GM12891 (cell line): ENCODE results near the gene NFYB. TPM values are rescaled to one million over a fixed set of nuclear protein-coding genes. Genes with fewer than 3 reads are reported as not detected.

Experiments
- DNase-seq: peaks from one replicate; pipeline ENCODE4 v3.0.0; 2011; ENCODE audit warnings: low spot score; ENCODE audit not compliant: insufficient read length
- FAIRE-seq: peaks from 2 replicates; lab custom pipeline; 2011; peaks lifted over from hg19 to GRCh38; lab: Jason Lieb, UNC
- PAX5 ChIP-seq: IDR thresholded peaks from 2 replicates; pipeline ENCODE4 v1.6.1; 2011; ENCODE audit warnings: low read length, moderate library complexity, mild to moderate bottlenecking; ENCODE audit not compliant: insufficient read depth, severe bottlenecking
- POLR2A ChIP-seq: IDR thresholded peaks from 2 replicates; pipeline ENCODE4 v1.6.1; 2011; ENCODE audit warnings: low read depth, low read length, control low read depth
- POLR2AphosphoS5 ChIP-seq: IDR thresholded peaks from 2 replicates; pipeline ENCODE4 v1.6.1; 2011; ENCODE audit warnings: low read depth, low read length, control low read depth
- POU2F2 ChIP-seq: IDR thresholded peaks from 2 replicates; pipeline ENCODE4 v1.6.1; 2011; ENCODE audit warnings: low read depth, mild to moderate bottlenecking, control low read depth, low read length, moderate library complexity
- SPI1 ChIP-seq: IDR thresholded peaks from 2 replicates; pipeline ENCODE4 v1.6.1; 2011; ENCODE audit warnings: low read depth, low read length, control low read depth
- TAF1 ChIP-seq: IDR thresholded peaks from 2 replicates; pipeline ENCODE4 v1.6.1; 2011; ENCODE audit warnings: low read depth, low read length, control low read depth
- polyA plus RNA-seq: library from polyadenylated mRNA; unstranded; fragments of >200 nt; gene quantifications from one replicate; pipeline ENCODE4 v1.2.1, GENCODE V29; 2012; ENCODE audit warnings: low read depth, missing spikeins, inconsistent platforms; ENCODE audit not compliant: missing spikeins

Gene NFYB
- polyA plus RNA-seq = 17.0 TPM

DNA sequence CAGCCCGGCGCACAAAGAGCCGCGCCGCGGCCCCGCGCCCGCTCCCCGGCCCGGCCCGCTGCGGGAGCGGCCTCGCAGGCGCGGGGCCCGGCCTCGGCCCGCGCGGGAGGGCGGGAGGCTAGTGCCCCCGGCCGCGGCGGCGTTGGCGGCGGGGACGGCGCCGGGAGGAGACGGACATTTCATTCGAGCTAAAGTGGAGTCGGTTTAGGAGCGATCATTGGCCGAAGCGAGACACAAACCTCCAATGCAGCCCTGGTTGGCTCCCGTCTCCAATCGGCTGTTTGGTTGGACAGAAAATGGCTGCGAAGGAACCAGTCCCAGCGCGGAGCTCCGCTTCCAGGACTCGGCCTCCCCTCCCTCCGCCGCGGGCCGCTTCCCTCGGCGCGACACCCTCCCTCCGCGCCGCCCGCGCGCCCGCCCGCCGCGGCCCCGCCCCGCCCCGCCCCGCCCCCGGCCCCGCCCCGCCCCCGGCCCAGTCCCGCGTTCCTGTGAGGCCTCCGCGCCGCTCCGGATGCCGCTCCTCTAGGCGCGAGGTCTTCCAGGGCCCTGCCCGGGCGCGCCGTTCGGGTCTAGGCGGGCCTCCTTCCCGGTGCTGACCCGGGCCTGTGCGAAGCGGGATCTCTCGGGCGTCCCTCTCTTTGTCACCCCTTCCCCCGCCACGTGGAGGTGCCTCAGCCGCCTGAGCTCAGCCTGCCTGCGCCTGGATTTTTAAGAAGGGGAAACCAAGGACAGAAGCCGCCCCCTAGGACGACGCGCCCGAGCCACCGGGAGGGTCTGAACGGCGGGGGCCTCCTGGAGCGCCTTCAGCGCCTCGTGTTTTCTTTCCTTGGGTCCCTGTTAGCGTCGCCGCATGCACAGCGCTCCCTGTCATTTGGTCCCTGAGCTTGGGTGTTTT, at the start of gene NFYB:
Gene NFYB (minus strand): TSS at position 309 of the 895 bp plus-strand sequence. CDS start 2,757 bp downstream, outside the sequence.
- TF ChIP-seq PAX5 (no peak), POLR2AphosphoS5 (peak; percentile 69), POLR2A (peak; percentile 79), SPI1 (no peak), TAF1 (0 out of 2 replicates have a peak, but pooled peaks have one; percentile 61)
- DNase-seq (peak; percentile 96), FAIRE-seq (peak; percentile 94)

DNA sequence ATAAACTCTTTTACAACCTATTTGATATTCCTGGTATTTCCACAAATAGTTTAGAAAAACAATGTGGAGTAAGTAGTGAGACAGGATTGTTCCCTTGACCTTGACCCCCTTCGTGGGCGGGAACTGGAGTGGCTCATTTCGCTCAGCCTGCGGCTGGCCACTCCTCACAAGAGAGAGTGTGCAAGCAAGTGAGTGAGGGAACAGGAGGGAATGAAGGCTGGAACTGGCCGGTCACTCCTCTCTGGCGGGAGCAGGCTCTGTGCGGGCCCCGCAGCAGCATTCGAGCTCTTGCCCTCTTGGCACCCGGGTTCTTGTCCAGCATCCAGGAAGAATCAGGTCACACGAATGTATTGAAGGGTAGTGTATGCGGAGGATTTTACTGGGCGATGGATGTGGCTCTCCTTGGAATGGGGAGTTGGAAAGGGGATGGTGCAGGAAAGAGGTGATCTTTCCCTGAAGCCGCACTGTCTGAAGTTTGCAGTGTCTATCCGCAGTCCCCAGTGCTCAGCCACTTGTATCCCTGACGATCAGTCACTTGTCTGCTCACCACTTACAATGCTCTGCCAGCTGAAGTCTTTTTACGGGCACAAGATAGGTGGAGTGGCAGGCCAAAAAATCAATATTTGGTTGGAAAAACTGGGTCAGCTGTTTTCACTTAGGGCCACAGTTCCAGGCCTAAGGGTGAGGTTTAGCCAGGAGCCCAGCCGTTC, 49.6 kb upstream of the NFYB start:
- FAIRE-seq (no peak), DNase-seq (no peak)
- TF ChIP-seq POLR2AphosphoS5 (no peak), TAF1 (no peak)

DNA sequence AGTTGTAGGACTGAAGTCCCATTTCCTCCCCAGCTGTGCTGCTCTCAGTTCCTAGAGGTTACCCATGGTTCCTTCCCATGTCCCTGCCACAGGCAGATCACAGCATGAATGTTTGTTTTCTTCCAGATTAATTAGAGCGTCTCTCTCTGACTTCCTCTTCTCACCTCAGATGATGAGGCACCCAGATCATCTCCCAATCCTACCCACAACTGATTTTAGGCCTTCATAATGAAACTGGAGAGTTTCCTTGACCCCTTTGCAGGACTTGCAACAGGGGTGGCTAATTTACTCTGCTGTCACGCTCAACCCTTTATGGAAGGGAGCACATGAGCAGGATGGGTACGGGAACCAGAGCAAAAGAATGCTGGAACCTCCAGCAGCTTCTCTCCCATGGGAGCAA, 45.4 kb upstream of the NFYB start:
- DNase-seq (no peak), FAIRE-seq (no peak)
- TF ChIP-seq PAX5 (no peak), POLR2AphosphoS5 (no peak), TAF1 (no peak), SPI1 (no peak), POLR2A (no peak), POU2F2 (no peak)

DNA sequence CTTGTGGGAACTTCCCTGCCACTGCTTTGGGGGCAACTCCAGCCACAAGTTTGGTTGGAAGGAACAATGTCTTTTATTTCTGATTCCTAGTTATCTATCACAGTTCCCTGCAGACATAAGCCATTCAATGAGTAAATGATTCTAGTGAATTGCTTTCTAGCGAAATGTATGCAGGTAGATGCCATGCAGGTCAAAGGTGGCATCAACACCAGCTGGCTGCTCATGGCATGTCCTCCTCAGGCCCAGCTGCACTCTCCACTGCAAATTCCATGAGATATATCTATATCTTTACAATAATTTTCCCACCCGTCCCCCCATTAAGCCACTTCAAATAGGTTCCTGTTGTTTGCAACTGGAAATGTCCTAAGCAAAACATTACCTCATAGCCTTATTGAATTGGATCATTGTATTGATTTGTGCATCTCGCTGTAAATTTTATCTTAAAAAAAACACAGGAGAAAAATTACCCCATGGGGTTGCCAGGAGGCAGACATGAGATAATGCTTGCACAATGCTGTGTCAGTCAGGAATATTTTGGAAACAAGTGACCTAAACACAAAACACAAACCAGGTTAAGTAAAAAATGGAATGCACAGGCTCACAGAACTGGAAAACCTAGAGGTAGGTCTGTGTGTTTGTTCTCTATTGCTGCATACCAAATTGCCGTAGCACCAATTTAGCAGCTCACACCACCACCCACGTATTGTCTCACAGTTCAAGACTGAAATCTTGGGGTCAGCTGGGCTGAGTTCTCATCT, 44.8 kb upstream of the NFYB start:
- DNase-seq (no peak), FAIRE-seq (no peak)
- TF ChIP-seq POLR2A (no peak), TAF1 (no peak), POLR2AphosphoS5 (no peak), PAX5 (no peak), SPI1 (no peak)

DNA sequence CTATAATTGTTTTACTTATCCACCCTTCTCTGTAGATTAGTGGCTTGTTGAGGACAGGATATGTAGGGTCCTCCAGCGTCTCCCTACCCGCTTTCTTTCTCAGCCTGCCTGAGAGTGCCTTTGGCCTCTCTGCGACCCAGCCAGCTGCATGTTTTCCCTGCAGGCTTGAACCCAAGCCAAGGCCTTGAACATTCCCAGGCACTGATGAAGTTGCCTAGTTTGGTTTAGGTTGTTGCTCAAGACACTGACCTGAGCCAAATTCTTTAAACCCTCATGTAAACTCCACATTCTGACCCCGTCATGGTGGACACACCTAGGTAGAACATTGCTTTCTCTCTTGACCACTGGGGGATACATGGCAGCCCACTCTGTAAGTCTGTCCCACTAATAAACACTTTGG, 44.1 kb upstream of the NFYB start:
- DNase-seq (no peak), FAIRE-seq (no peak)
- TF ChIP-seq TAF1 (no peak), POLR2AphosphoS5 (no peak), POU2F2 (no peak), SPI1 (no peak), PAX5 (no peak), POLR2A (no peak)

DNA sequence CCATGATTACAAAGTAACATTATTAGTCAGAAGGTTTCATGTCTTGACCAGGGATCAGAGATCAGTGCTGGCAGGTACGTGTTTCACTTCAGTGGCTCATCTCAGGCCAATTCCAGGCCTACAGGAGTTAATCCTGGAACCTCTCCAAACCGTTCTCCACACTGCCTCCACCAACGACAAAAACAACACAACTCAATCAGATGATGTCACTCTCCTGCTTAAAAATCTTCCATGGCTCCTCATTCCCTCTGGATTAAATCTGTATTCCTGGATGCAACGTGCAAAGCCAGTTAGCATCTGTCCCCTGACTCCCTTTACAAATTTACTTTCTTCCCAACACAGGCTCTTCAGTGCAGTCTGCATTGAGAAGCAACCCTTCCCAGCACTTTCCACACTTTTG, 43.3 kb upstream of the NFYB start:
- FAIRE-seq = no peak
- TF ChIP-seq SPI1 = no peak
- no peak for TF ChIP-seq PAX5
- TF ChIP-seq POU2F2 = no peak

DNA sequence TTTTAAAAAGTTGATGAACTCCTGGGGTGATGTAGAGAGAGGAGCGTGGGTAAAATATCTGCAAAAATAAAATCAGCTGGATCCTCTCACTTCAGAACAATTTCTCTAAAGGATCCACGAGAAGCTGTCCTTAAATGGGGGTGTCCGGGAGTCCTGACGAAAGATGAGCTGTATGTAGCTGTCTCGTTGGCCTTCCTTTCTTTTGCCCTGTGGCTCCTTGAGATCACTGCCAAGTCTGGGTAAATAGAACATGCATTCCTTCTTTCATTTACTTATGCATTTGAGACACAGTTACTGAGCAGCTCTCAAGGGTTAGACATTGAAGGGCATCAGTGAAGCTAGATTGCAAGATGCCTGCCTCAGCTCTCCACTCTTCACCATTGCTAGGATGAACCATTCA, 42.4 kb upstream of the NFYB start:
- FAIRE-seq = no peak
- TF ChIP-seq SPI1 = no peak
- no peak for TF ChIP-seq POLR2A
- no peak for TF ChIP-seq POU2F2
- no peak for TF ChIP-seq TAF1
- no peak for TF ChIP-seq PAX5
- no peak for TF ChIP-seq POLR2AphosphoS5

More for the DNA sequence above, 43.3 kb upstream of the NFYB start:
- DNase-seq = no peak

DNA sequence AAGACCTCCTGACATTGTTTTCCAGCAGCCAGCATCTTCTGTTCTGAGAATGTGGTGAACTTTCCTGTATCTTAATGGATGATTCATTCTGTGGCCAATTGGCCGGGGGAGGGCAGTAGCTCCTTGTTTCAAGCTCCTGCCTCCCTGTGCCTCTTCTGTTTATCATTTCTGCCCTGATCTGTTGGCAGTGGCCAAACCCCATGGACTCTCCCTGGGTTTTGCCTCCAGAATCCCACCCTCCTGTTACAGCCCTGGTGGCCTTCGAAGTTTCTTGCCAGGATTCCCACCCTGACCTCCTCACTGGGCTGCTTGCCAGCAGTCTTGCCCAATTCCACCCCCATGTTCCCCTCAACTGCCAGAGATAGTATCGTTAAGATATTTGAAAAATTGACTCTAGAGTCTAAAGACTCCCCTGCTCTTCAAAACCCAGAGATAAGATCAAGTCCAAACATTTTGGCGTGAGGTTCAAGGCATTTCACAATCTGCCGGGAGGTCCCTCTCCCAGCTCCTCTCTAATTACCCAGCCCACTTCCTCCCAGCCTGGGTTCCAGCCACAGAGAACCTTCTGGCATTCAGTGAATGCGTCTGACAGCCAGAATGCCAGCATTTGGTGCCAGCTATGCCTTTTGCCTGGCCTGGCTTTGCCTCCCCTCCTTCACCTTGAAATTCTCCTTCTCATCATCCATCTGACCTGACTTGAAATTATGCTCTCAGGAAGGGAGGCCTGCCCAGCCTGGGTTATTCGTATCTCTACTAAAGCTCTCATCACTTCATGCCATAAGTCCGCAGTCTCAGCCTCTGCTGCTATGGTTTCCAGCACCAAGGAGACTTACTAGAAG, 39.9 kb upstream of the NFYB start:
- no peak for DNase-seq
- FAIRE-seq = no peak
- TF ChIP-seq SPI1 = no peak
- no peak for TF ChIP-seq POU2F2
- TF ChIP-seq POLR2AphosphoS5 = no peak
- TF ChIP-seq PAX5 = no peak
- TF ChIP-seq TAF1 = no peak
- TF ChIP-seq POLR2A = no peak

More for the DNA sequence above, 42.4 kb upstream of the NFYB start:
- no peak for DNase-seq

DNA sequence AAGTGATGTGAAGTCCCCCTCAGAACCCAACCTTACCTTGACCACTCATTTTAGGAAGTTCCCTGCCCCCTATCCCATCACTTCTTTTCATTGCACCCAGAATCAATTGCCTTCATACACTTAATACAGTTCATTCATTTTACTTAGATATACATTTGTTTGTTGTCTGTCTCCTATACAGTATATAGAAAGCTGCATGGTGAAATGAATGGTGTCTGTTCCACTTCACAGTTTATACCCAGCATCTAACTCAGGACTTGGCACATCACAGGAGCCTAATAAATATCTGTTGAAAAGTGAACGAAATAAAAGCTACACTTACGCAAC, 39.3 kb upstream of the NFYB start:
- TF ChIP-seq POU2F2 (no peak), PAX5 (no peak), POLR2AphosphoS5 (no peak), POLR2A (no peak), TAF1 (no peak), SPI1 (no peak)
- FAIRE-seq = no peak
- no peak for DNase-seq
